PC-3 (cell line): ENCODE results near the gene MAP2K7. TPM values are rescaled to one million over a fixed set of nuclear protein-coding genes. Genes with fewer than 3 reads are reported as not detected.

Source experiments
- ATAC-seq: fragments of 200-7000 bp; cut with Tn5 transposase; 2 replicates; pipeline ENCODE4 v1.9.1; 2020; ENCODE audit warnings: mild to moderate bottlenecking, moderate library complexity
- BruUV-seq: library from RNA; stranded (reverse); fragments of 400-500 nt; replicated peaks from 2 replicates; lab custom pipeline; 2021; lab: Mats Ljungman, UMichigan
- CTCF ChIA-PET: fragments of 300-600 bp; sonication (Branson Sonifier 250); formaldehyde crosslinking; loops from one replicate; lab custom pipeline; 2022; ENCODE audit warnings: antibody characterized with exemption; lab: Charles Lee
- POLR2A ChIA-PET: fragments of 300-600 bp; sonication (Branson Sonifier 250); formaldehyde crosslinking; loops from one replicate; lab custom pipeline; 2022; ENCODE audit warnings: antibody characterized with exemption; ENCODE audit not compliant: unreplicated experiment; lab: Charles Lee
- DNase-seq: peaks from one replicate; pipeline ENCODE4 v3.0.0-alpha.2; 2015
- H2AFZ ChIP-seq: fragments of 300-600 bp; sonication (generic); 2 replicates; pipeline ENCODE4 v1.6.0; 2016; ENCODE audit warnings: antibody characterized with exemption, low read length
- H3F3A ChIP-seq: fragments of 300-600 bp; sonication (generic); one replicate; pipeline ENCODE4 v1.6.0; 2017; ENCODE audit warnings: antibody characterized with exemption, low read length, control low read depth, mild to moderate bottlenecking; ENCODE audit not compliant: unreplicated experiment
- H3K27ac ChIP-seq: fragments of 300-600 bp; sonication (generic); 2 replicates; pipeline ENCODE4 v1.5.1; 2016; ENCODE audit warnings: mild to moderate bottlenecking, low read length
- H3K27me3 ChIP-seq: fragments of 300-600 bp; sonication (generic); 2 replicates; pipeline ENCODE4 v1.6.1; 2016; ENCODE audit warnings: low read length, mixed read lengths
- H3K36me3 ChIP-seq: fragments of 300-600 bp; sonication (generic); 2 replicates; pipeline ENCODE4 v1.6.1; 2016; ENCODE audit warnings: low read depth, mixed run types, low read length, mixed read lengths
- H3K4me1 ChIP-seq: fragments of 300-600 bp; sonication (generic); 2 replicates; pipeline ENCODE4 v1.5.1; 2016; ENCODE audit warnings: low read length; ENCODE audit not compliant: insufficient read depth
- H3K4me2 ChIP-seq: fragments of 300-600 bp; sonication (generic); 2 replicates; pipeline ENCODE4 v1.6.0; 2016; ENCODE audit warnings: low read length
- H3K4me3 ChIP-seq: fragments of 300-600 bp; sonication (generic); 2 replicates; pipeline ENCODE4 v1.5.1; 2016; ENCODE audit warnings: mild to moderate bottlenecking, low read length, mixed read lengths
- H3K79me2 ChIP-seq: fragments of 300-600 bp; sonication (generic); 2 replicates; pipeline ENCODE4 v1.6.1; 2017; ENCODE audit warnings: low read length, mixed read lengths
- H3K9ac ChIP-seq: fragments of 300-600 bp; sonication (generic); 2 replicates; pipeline ENCODE4 v1.6.0; 2016; ENCODE audit warnings: mild to moderate bottlenecking, low read length
- H3K9me2 ChIP-seq: fragments of 300-600 bp; sonication (generic); replicated peaks from 2 replicates; pipeline ENCODE4 v1.6.1; 2016; ENCODE audit warnings: mixed run types, low read length, mixed read lengths
- H3K9me3 ChIP-seq: fragments of 300-600 bp; sonication (generic); 2 replicates; pipeline ENCODE4 v1.6.1; 2016; ENCODE audit warnings: low read length, mixed read lengths
- H4K20me1 ChIP-seq: fragments of 300-600 bp; sonication (generic); 2 replicates; pipeline ENCODE4 v1.6.1; 2016; ENCODE audit warnings: low read length, mixed read lengths
- EZH2 ChIP-seq: fragments of 300-600 bp; sonication (generic); IDR thresholded peaks from one replicate; pipeline ENCODE4 v1.6.1; 2017; ENCODE audit warnings: antibody characterized with exemption, mild to moderate bottlenecking, low read length; ENCODE audit not compliant: unreplicated experiment
- EZH2phosphoT487 ChIP-seq: fragments of 300-600 bp; sonication (generic); IDR thresholded peaks from 2 replicates; pipeline ENCODE4 v1.6.1; 2018; ENCODE audit warnings: mild to moderate bottlenecking, antibody characterized with exemption, low read length, borderline replicate concordance
- intact Hi-C: fragments of 100-400 bp; cut with micrococcal nuclease; formaldehyde crosslinking; loops from 2 replicates; pipeline ENCODE4 v1.9.0; 2023
- total RNA-seq: library from RNA; depleted of rRNA; stranded (reverse); fragments of >200 nt; gene quantifications from 2 replicates; pipeline ENCODE4 v1.2.3, GENCODE V29; 2014
- TF ChIP-seq, protein P1 (sequence below): fragments of 300-600 bp; sonication (generic); conservative IDR thresholded peaks from 2 replicates; pipeline ENCODE4 v1.5.1; 2017; ENCODE audit warnings: antibody characterized with exemption, low read depth, mild to moderate bottlenecking, low read length

MAP2K7 gene
- total RNA-seq, 1 experiment from 2014 or later: 39.3 TPM

DNA sequence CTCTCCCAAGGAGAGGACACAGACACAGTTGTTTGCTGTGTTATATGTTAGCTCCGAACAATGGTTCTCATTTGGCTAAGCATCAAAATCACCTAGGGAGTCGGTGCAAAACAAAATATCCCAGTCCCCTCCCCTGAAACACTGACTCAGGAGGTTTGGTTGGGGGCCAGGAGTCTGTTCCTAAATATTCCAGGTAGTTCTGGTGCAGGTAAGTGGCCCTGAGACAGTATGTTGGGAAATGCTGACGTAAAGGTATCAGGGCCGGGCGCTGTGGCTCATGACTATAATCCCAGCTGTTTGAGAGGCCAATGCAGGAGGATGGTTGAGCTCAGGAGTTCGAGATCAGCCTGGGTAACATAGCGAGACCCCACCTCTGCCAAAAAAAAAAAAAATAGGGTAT lies 2.3 kb upstream of the MAP2K7 start:
- intact Hi-C loops: loop anchor here (5.0 kb wide), 1 partner anchor 626 kb away; no protein-coding TSS in a partner anchor
- Histone ChIP-seq H3K36me3 (peaks cover 15% of the 10 kb centered on the region), H2AFZ (no peak overlapping the region), H3F3A (peaks cover 11% of the 10 kb centered on the region), H3K4me1 (peaks cover 20% of the 10 kb centered on the region), H4K20me1 (no peaks in the 10 kb centered on the region), H3K27ac (no peak overlapping the region), H3K9me2 (no peaks in the 10 kb centered on the region), H3K27me3 (no peaks in the 10 kb centered on the region), H3K79me2 (peaks cover 32% of the 10 kb centered on the region), H3K9ac (no peak overlapping the region), H3K4me2 (no peak overlapping the region), H3K4me3 (no peak overlapping the region), H3K9me3 (no peaks in the 10 kb centered on the region)
- CTCF ChIA-PET: interaction anchor here (0.7 kb wide), 1 partner anchor 215 kb away, joined by 3 read pairs; no protein-coding TSS in a partner anchor
- TF ChIP-seq, protein P1, sequence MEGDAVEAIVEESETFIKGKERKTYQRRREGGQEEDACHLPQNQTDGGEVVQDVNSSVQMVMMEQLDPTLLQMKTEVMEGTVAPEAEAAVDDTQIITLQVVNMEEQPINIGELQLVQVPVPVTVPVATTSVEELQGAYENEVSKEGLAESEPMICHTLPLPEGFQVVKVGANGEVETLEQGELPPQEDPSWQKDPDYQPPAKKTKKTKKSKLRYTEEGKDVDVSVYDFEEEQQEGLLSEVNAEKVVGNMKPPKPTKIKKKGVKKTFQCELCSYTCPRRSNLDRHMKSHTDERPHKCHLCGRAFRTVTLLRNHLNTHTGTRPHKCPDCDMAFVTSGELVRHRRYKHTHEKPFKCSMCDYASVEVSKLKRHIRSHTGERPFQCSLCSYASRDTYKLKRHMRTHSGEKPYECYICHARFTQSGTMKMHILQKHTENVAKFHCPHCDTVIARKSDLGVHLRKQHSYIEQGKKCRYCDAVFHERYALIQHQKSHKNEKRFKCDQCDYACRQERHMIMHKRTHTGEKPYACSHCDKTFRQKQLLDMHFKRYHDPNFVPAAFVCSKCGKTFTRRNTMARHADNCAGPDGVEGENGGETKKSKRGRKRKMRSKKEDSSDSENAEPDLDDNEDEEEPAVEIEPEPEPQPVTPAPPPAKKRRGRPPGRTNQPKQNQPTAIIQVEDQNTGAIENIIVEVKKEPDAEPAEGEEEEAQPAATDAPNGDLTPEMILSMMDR: no peak
- no peak for TF ChIP-seq EZH2
- TF ChIP-seq EZH2phosphoT487: no peak
- no TSS peak for BruUV-seq
- ATAC-seq (no peak), DNase-seq (no peak)
- POLR2A ChIA-PET: interaction anchor here (0.6 to 0.7 kb wide), 2 partner anchors 12 to 30 kb away, joined by 4 to 16 read pairs; no protein-coding TSS in a partner anchor

DNA sequence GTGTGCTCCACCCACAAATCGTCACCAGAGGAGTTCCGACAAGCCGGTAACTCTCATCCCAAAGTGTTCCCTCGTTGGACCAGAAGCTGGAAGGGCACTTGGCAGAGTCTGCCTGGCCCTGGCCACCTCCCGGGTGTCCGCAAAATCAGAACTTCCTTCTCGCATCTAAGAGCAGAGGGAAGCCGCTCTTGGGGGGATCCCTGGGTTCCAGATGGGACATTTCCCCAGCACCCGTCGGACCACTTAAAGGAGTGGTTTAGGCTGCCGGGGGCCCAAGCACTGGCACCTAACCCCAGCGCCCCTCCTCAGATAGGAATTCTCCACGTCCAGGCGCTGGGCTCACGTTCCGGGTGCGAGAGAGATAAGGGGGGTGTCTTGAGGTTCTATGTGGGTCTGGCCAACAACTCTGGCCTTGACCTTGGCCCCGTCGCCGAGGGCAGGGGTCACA lies 857 bp upstream of the MAP2K7 start:
- Histone ChIP-seq H3K27me3 (no peaks in the 10 kb centered on the region), H4K20me1 (0 out of 2 replicates have a peak, but pooled peaks cover 3% of the 10 kb centered on the region), H3K4me2 (peak overlapping the region; percentile 98), H2AFZ (peak overlapping the region; percentile 77), H3K9ac (peak overlapping the region; percentile 89), H3K4me3 (peak overlapping the region; percentile 75), H3K36me3 (peaks cover 12% of the 10 kb centered on the region), H3K9me2 (no peaks in the 10 kb centered on the region), H3K4me1 (peaks cover 20% of the 10 kb centered on the region), H3K79me2 (peaks cover 46% of the 10 kb centered on the region), H3F3A (peaks cover 11% of the 10 kb centered on the region), H3K9me3 (no peaks in the 10 kb centered on the region), H3K27ac (peak overlapping the region; percentile 65)
- DNase-seq (peak; percentile 35), ATAC-seq (peak; percentile 4)
- BruUV-seq: TSS peak; percentile 88
- POLR2A ChIA-PET: interaction anchor here (0.6 to 1.0 kb wide), 3 partner anchors 9 to 33 kb away, joined by 3 to 4 read pairs (median 3); no protein-coding TSS in a partner anchor
- intact Hi-C loops: loop anchor here (1.0 to 5.0 kb wide), 5 partner anchors 14 to 624 kb away; partner anchors contain the start of genes LRRC8E and SNAPC2
- TF ChIP-seq EZH2phosphoT487: no peak
- TF ChIP-seq, protein P1: no peak
- CTCF ChIA-PET: interaction anchor here (0.5 to 2.0 kb wide), 5 partner anchors 15 to 103 kb away, joined by 5 to 23 read pairs (median 7); partner anchors contain the start of gene SNAPC2
